ENCODE measurements around the gene TP53I13. TPM values are rescaled to one million over a fixed set of nuclear protein-coding genes. Genes with fewer than 3 reads are reported as not detected.

Gene TP53I13
- total RNA-seq, 1 experiment from 2014 or later, result 43.8 TPM

DNA sequence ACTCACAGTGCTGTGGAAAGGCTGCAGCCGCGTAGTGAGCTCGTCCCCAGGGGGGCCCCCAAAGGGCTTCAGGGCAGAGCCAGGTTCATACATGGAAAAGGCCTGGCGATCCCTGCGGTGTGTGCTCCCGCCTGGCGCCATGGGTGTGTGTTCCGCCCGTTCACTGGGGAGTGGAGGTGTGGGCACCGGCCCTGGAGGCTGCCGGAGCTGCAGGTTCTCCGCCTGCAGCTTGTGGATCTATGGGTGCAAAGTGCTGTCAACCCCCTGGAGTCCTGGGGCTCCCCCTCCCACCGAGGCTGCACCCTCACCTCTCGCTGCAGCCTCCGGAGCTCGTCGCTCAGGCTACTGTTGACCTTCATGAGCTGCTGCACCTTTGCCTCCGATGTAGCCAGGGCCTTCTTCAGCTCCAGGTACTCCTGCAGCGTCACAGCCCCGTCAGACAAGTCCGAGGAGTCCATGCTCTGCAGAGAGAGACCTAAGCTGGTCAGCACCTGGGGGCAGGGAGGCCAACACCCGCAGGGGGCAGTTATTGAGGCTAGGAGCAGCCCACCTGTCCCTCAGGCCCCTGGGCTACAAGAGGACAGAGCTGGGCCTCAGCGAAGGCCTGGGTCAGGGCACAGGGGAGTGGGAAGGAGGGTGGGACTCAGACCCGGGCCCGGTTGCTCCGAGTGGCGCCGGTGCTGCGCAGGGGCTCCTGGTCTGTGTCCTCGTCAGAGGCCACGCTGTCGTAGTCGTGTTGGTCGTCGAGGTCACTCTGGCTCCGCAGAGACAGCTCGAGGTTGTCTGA lies 7.9 kb downstream of the TP53I13 start:
- DNase-seq, result no peak
- no peak overlapping the region for H3K27ac ChIP-seq (ENCODE audit: low read length)
- H3K27me3 ChIP-seq (ENCODE audit: low read length), result no peaks in the 10 kb centered on the region
- H2AFZ ChIP-seq (ENCODE audit: low read length), result no peak overlapping the region
- no peaks in the 10 kb centered on the region for H3K9me2 ChIP-seq (replicated peaks; ENCODE audit: insufficient read depth, low read length)
- H3K9me3 ChIP-seq (ENCODE audit: low read length), result no peaks in the 10 kb centered on the region
- no peak overlapping the region for H3K4me3 ChIP-seq (ENCODE audit: low read length)
- peaks cover 5% of the 10 kb centered on the region; the same call in 1 of the 2 replicates for H3K79me2 ChIP-seq (ENCODE audit: low read length)
- H3K4me1 ChIP-seq (ENCODE audit: low read length), result peaks cover 10% of the 10 kb centered on the region
- H3K36me3 ChIP-seq (ENCODE audit: insufficient read depth, low read length), result peaks cover 14% of the 10 kb centered on the region; the same call in 1 of the 2 replicates
- no peaks in the 10 kb centered on the region for H4K20me1 ChIP-seq (ENCODE audit: insufficient read depth, low read depth, low read length)
- no peak overlapping the region for H3K9ac ChIP-seq (ENCODE audit: low read length)
- H3K4me2 ChIP-seq (ENCODE audit: low read depth, low read length, poor library complexity, severe bottlenecking), result no peak overlapping the region

GRCh38 chr17:29577001-29577370 lies 8.5 kb downstream of the TP53I13 start:
- peaks cover 5% of the 10 kb centered on the region; the same call in 1 of the 2 replicates for H3K79me2 ChIP-seq (ENCODE audit: low read length)
- no peaks in the 10 kb centered on the region for H3K9me3 ChIP-seq (ENCODE audit: low read length)
- H3K9me2 ChIP-seq (replicated peaks; ENCODE audit: insufficient read depth, low read length), result no peaks in the 10 kb centered on the region
- DNase-seq, result no peak
- H3K27ac ChIP-seq (ENCODE audit: low read length), result no peak overlapping the region
- no peak overlapping the region for H3K4me2 ChIP-seq (ENCODE audit: low read depth, low read length, poor library complexity, severe bottlenecking)
- peaks cover 14% of the 10 kb centered on the region for H3K4me1 ChIP-seq (ENCODE audit: low read length)
- no peak overlapping the region for H3K4me3 ChIP-seq (ENCODE audit: low read length)
- H3K36me3 ChIP-seq (ENCODE audit: insufficient read depth, low read length), result peaks cover 15% of the 10 kb centered on the region
- no peaks in the 10 kb centered on the region for H4K20me1 ChIP-seq (ENCODE audit: insufficient read depth, low read depth, low read length)
- H3K27me3 ChIP-seq (ENCODE audit: low read length), result no peaks in the 10 kb centered on the region
- H2AFZ ChIP-seq (ENCODE audit: low read length), result no peak overlapping the region
- no peak overlapping the region for H3K9ac ChIP-seq (ENCODE audit: low read length)

- Histone ChIP-seq H3K4me1 (ENCODE audit: low read length) (peaks cover 14% of the 10 kb centered on the region), H3K27ac (ENCODE audit: low read length) (no peak overlapping the region), H3K4me3 (ENCODE audit: low read length) (no peak overlapping the region), H3K79me2 (ENCODE audit: low read length) (peaks cover 8% of the 10 kb centered on the region; the same call in 1 of the 2 replicates), H3K4me2 (ENCODE audit: low read depth, low read length, poor library complexity, severe bottlenecking) (no peak overlapping the region), H3K9me2 (replicated peaks; ENCODE audit: insufficient read depth, low read length) (no peaks in the 10 kb centered on the region), H2AFZ (ENCODE audit: low read length) (no peak overlapping the region), H3K27me3 (ENCODE audit: low read length) (no peaks in the 10 kb centered on the region), H3K9me3 (ENCODE audit: low read length) (no peaks in the 10 kb centered on the region), H4K20me1 (ENCODE audit: insufficient read depth, low read depth, low read length) (no peaks in the 10 kb centered on the region), H3K36me3 (ENCODE audit: insufficient read depth, low read length) (peaks cover 18% of the 10 kb centered on the region), H3K9ac (ENCODE audit: low read length) (no peak overlapping the region)
- DNase-seq, result no peak
Measured at GRCh38 chr17:29577385-29578211, 9.1 kb downstream of the TP53I13 start.

DNA sequence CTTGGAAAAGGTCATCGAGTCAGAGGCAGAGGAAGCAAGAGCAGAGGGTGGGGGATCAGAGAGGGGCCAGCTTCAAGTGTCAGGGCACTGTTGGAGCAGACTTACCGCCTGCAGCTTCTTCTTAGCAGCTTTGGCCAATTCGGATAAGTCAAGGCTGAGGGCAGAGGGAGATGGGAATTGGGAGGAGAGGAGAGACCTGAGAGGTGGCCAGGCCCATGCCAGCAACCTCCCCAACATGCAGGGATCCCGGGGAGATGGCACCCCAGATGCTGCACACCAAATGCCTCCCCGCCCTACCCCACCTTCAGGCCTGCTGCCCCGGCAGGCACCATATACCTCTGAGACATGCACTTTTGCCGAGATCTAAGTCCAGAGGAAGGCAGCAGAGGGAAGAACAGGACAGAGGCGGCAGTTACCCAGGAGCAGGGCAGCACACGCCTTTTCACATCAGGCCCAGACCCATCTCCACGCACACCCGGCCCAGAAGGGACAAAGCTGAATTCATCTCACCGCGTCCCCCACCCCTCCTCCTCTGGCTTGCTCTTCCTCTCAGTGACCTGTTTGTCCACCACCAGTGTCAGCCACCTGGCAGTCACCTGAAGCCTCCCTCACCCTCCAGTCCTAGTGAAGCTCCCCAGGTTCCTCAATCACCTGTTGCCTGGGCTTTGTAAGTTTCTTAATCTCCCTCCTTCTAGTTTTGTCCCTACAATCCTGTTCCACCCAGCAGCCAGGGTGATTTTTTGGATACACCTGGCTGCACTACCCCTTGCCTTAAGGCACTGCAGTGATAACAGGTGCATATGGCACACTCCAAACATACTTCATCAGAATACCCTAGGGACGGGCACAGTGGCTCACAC lies 10.4 kb downstream of the TP53I13 start:
- Histone ChIP-seq H3K79me2 (ENCODE audit: low read length) (peaks cover 20% of the 10 kb centered on the region), H3K4me2 (ENCODE audit: low read depth, low read length, poor library complexity, severe bottlenecking) (no peak overlapping the region), H3K27ac (ENCODE audit: low read length) (no peak overlapping the region), H4K20me1 (ENCODE audit: insufficient read depth, low read depth, low read length) (no peaks in the 10 kb centered on the region), H3K9ac (ENCODE audit: low read length) (no peak overlapping the region), H2AFZ (ENCODE audit: low read length) (no peak overlapping the region), H3K9me3 (ENCODE audit: low read length) (no peaks in the 10 kb centered on the region; the same call in 1 of the 2 replicates), H3K27me3 (ENCODE audit: low read length) (no peaks in the 10 kb centered on the region), H3K4me1 (ENCODE audit: low read length) (peaks cover 14% of the 10 kb centered on the region), H3K4me3 (ENCODE audit: low read length) (no peak overlapping the region), H3K9me2 (replicated peaks; ENCODE audit: insufficient read depth, low read length) (no peaks in the 10 kb centered on the region), H3K36me3 (ENCODE audit: insufficient read depth, low read length) (peaks cover 28% of the 10 kb centered on the region)
- DNase-seq, result no peak

- Histone ChIP-seq H3K9me3 (ENCODE audit: low read length) (no peaks in the 10 kb centered on the region; the same call in 1 of the 2 replicates), H3K4me1 (ENCODE audit: low read length) (peaks cover 20% of the 10 kb centered on the region), H3K4me3 (ENCODE audit: low read length) (no peak overlapping the region), H3K4me2 (ENCODE audit: low read depth, low read length, poor library complexity, severe bottlenecking) (no peak overlapping the region), H3K79me2 (ENCODE audit: low read length) (peaks cover 33% of the 10 kb centered on the region), H3K36me3 (ENCODE audit: insufficient read depth, low read length) (peaks cover 31% of the 10 kb centered on the region), H3K9me2 (replicated peaks; ENCODE audit: insufficient read depth, low read length) (no peaks in the 10 kb centered on the region), H4K20me1 (ENCODE audit: insufficient read depth, low read depth, low read length) (no peaks in the 10 kb centered on the region), H3K9ac (ENCODE audit: low read length) (peak overlapping the region; percentile 47; the same call in 1 of the 2 replicates), H2AFZ (ENCODE audit: low read length) (no peak overlapping the region), H3K27me3 (ENCODE audit: low read length) (no peaks in the 10 kb centered on the region), H3K27ac (ENCODE audit: low read length) (peak overlapping the region; percentile 45; the same call in 1 of the 2 replicates)
- DNase-seq, result peak; percentile 95
Measured at GRCh38 chr17:29579866-29580771, 11.6 kb downstream of the TP53I13 start.

DNA sequence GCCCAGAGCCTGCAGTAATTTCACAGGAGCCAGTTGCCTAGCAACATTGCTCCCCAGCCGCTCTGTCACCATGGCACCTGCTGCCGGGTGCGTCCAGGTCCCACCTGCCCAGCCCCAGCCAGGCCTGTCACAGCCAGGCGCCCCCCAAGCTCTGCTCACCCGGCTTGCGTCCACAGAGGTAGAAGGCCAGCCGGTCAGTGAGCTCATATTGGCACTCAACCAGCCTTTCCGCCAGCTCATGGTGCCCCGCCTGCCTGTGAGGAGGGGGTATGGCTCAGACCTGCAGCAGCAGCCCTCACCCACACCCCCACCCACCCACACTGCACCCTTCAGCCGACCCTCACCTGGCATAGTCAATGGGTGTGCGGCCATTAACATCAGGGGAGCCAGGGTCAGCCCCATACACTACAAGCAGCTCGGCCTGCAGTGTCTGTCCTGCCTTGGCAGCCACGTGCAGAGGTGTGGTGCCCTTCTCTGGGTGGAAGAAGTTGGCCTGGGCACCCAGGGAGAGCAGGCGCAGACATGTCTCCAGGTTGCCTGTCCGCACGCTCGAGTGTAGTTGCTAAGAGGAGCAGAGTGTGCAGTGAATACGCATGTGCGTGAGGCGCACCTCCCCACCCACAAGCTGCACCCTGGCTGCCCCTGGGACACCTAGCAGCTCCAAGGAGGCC lies 13.2 kb downstream of the TP53I13 start:
- Histone ChIP-seq H3K9me3 (ENCODE audit: low read length) (no peaks in the 10 kb centered on the region; the same call in 1 of the 2 replicates), H4K20me1 (ENCODE audit: insufficient read depth, low read depth, low read length) (no peaks in the 10 kb centered on the region), H3K27ac (ENCODE audit: low read length) (no peak overlapping the region), H3K4me3 (ENCODE audit: low read length) (no peak overlapping the region), H3K36me3 (ENCODE audit: insufficient read depth, low read length) (peaks cover 31% of the 10 kb centered on the region), H3K4me1 (ENCODE audit: low read length) (peaks cover 35% of the 10 kb centered on the region), H3K27me3 (ENCODE audit: low read length) (no peaks in the 10 kb centered on the region), H3K9ac (ENCODE audit: low read length) (no peak overlapping the region), H2AFZ (ENCODE audit: low read length) (no peak overlapping the region), H3K79me2 (ENCODE audit: low read length) (peaks cover 49% of the 10 kb centered on the region), H3K9me2 (replicated peaks; ENCODE audit: insufficient read depth, low read length) (no peaks in the 10 kb centered on the region), H3K4me2 (ENCODE audit: low read depth, low read length, poor library complexity, severe bottlenecking) (no peak overlapping the region)
- no peak for DNase-seq

DNA sequence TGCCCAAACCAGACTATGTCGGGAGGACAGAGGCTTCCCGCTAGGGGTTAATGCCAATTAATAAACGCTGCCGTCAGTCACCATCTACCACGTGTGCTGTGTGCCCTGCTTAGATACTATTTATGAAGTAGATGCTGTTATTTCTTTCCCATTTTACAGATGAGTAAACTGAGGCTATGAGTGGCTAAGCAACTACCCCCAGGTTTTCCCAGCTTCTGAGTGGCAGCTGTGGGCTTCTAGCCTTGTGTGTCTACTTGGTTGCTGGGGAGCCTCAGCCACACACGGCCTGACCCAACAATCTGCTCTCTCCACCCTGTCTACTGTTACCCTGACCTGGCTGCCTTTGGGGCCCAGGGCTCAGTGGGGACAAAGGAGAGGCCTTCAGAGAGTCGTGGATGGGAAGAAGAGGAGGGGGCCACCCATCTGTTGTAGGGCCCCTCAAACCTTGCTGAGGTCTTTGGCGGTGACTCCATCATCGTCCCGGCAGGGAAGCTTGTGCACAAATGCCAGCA lies 13.8 kb downstream of the TP53I13 start:
- H3K36me3 ChIP-seq (ENCODE audit: insufficient read depth, low read length), result peaks cover 31% of the 10 kb centered on the region
- peaks cover 55% of the 10 kb centered on the region for H3K79me2 ChIP-seq (ENCODE audit: low read length)
- H3K9me3 ChIP-seq (ENCODE audit: low read length), result no peaks in the 10 kb centered on the region; the same call in 1 of the 2 replicates
- no peaks in the 10 kb centered on the region for H3K27me3 ChIP-seq (ENCODE audit: low read length)
- no peak overlapping the region for H3K4me3 ChIP-seq (ENCODE audit: low read length)
- H3K4me1 ChIP-seq (ENCODE audit: low read length), result peaks cover 41% of the 10 kb centered on the region
- H3K27ac ChIP-seq (ENCODE audit: low read length), result no peak overlapping the region
- no peak overlapping the region for H3K4me2 ChIP-seq (ENCODE audit: low read depth, low read length, poor library complexity, severe bottlenecking)
- H3K9me2 ChIP-seq (replicated peaks; ENCODE audit: insufficient read depth, low read length), result no peaks in the 10 kb centered on the region
- no peaks in the 10 kb centered on the region for H4K20me1 ChIP-seq (ENCODE audit: insufficient read depth, low read depth, low read length)
- H2AFZ ChIP-seq (ENCODE audit: low read length), result no peak overlapping the region
- DNase-seq, result no peak
- H3K9ac ChIP-seq (ENCODE audit: low read length), result no peak overlapping the region

Measured in Karpas-422 (cell line).